GM12878 (cell line): ENCODE measurements around the gene RALGDS. TPM values are rescaled to one million over a fixed set of nuclear protein-coding genes. Genes with fewer than 3 reads are reported as not detected.

Experiments used
- BHLHE40 ChIP-seq, 2 experiments: fragments of 450-650 bp in 1 of 2; IDR thresholded peaks; 2 replicates each; pipeline ENCODE4 v1.6.1; 2011 to 2017; ENCODE audit warnings: low read depth in 2 of 2, borderline replicate concordance in 1 of 2, improper control_type of control experiment in 1 of 2, low read length in 1 of 2, mild to moderate bottlenecking in 1 of 2
- BRCA1 ChIP-seq: IDR thresholded peaks from 2 replicates; pipeline ENCODE4 v1.6.1; 2011; ENCODE audit warnings: low read depth, low read length, improper control_type of control experiment
- CBX5 ChIP-seq: sonication (generic); IDR thresholded peaks from 2 replicates; pipeline ENCODE4 v1.6.1; 2016; ENCODE audit warnings: low read depth, moderate library complexity, mild to moderate bottlenecking, inconsistent platforms
- FOXM1 ChIP-seq: IDR thresholded peaks from 2 replicates; pipeline ENCODE4 v1.6.1; 2012; ENCODE audit warnings: low read depth, mild to moderate bottlenecking, inconsistent platforms, low read length, moderate library complexity
- HDGF ChIP-seq: fragments of 450-650 bp; IDR thresholded peaks from 2 replicates; pipeline ENCODE4 v1.6.1; 2016; ENCODE audit warnings: antibody characterized with exemption
- KLF5 ChIP-seq: fragments of 450-650 bp; IDR thresholded peaks from 2 replicates; pipeline ENCODE4 v1.6.1; 2014; ENCODE audit warnings: mild to moderate bottlenecking; ENCODE audit not compliant: partially characterized antibody
- MEF2B ChIP-seq: fragments of 450-650 bp; IDR thresholded peaks from 2 replicates; pipeline ENCODE4 v1.6.1; 2018; ENCODE audit warnings: mild to moderate bottlenecking, moderate library complexity; ENCODE audit not compliant: partially characterized antibody, poor library complexity, severe bottlenecking
- NBN ChIP-seq: fragments of 450-650 bp; IDR thresholded peaks from 2 replicates; pipeline ENCODE4 v1.6.1; 2016
- NR2C2 ChIP-seq: IDR thresholded peaks from 2 replicates; pipeline ENCODE4 v1.6.1; 2011; ENCODE audit warnings: borderline replicate concordance, low read depth; ENCODE audit not compliant: control insufficient read depth, insufficient read length
- PAX8 ChIP-seq: fragments of 450-650 bp; IDR thresholded peaks from 2 replicates; pipeline ENCODE4 v1.6.1; 2017; ENCODE audit warnings: mild to moderate bottlenecking, moderate library complexity
- POLR2A ChIP-seq: IDR thresholded peaks from 2 replicates; pipeline ENCODE4 v1.6.1; 2011; ENCODE audit warnings: low read depth, mild to moderate bottlenecking, low read length
- SP1 ChIP-seq: IDR thresholded peaks from one replicate; pipeline ENCODE4 v1.6.1; 2011; ENCODE audit warnings: low read depth, low read length
- TAF1 ChIP-seq: IDR thresholded peaks from 2 replicates; pipeline ENCODE4 v1.6.1; 2011; ENCODE audit warnings: mild to moderate bottlenecking, low read depth, low read length, borderline replicate concordance
- TCF12 ChIP-seq: IDR thresholded peaks from 2 replicates; pipeline ENCODE4 v1.6.1; 2011; ENCODE audit warnings: low read depth, mild to moderate bottlenecking, low read length
- TCF7 ChIP-seq: IDR thresholded peaks from 2 replicates; pipeline ENCODE4 v1.6.1; 2014; ENCODE audit warnings: antibody characterized with exemption, borderline replicate concordance
- ZNF622 ChIP-seq: fragments of 450-650 bp; IDR thresholded peaks from 2 replicates; pipeline ENCODE4 v1.6.1; 2017; ENCODE audit warnings: mild to moderate bottlenecking, inconsistent platforms
- ZSCAN29 ChIP-seq: fragments of 450-650 bp; IDR thresholded peaks from 2 replicates; pipeline ENCODE4 v1.6.1; 2017; ENCODE audit warnings: mild to moderate bottlenecking, moderate library complexity
- polyA plus RNA-seq, 11 experiments: library from polyadenylated mRNA; depleted of rRNA in 4 of 11; unstranded in 6 of 11; stranded (reverse) in 5 of 11; fragments of >200 nt; fragmentation: Nextera tagmentation in 4 of 11; fragmentation: Illumina TruSeq in 1 of 11; extraction: Ambion mirVana in 4 of 11; extraction: Trizol in 1 of 11; gene quantifications; 1 replicate in 1 of 11; 2 replicates in 10 of 11; pipeline versions ENCODE4 v1.2.1 to v1.2.3, GENCODE V29; 2011 to 2016; ENCODE audit warnings: inconsistent platforms in 2 of 11, missing spikeins in 2 of 11, low read depth in 1 of 11
- total RNA-seq, 4 experiments: library from RNA; depleted of rRNA in 3 of 4; stranded (reverse); fragments of >200 nt in 3 of 4; fragmentation: Illumina TruSeq in 1 of 4; extraction: Trizol in 1 of 4; gene quantifications; 2 replicates each; pipeline versions ENCODE4 v1.2.1 to v1.2.3, GENCODE V29; 2013 to 2021
- TF ChIP-seq, protein P1 (sequence below): fragments of 450-650 bp; IDR thresholded peaks from 2 replicates; pipeline ENCODE4 v1.6.1; 2018; ENCODE audit warnings: borderline replicate concordance, mild to moderate bottlenecking; ENCODE audit not compliant: partially characterized antibody
- TF ChIP-seq, protein P2 (sequence below): fragments of 450-650 bp; formaldehyde crosslinking; IDR thresholded peaks from 2 replicates; pipeline ENCODE4 v1.4.0; 2020; ENCODE audit warnings: mild to moderate bottlenecking, moderate library complexity
- TF ChIP-seq, protein P3 (sequence below): IDR thresholded peaks from 2 replicates; pipeline ENCODE4 v1.6.1; 2012; ENCODE audit warnings: low read depth, low read length, improper control_type of control experiment
- TF ChIP-seq, protein P4 (sequence below): fragments of 450-650 bp; IDR thresholded peaks from 2 replicates; pipeline ENCODE4 v1.6.1; 2016; ENCODE audit warnings: mild to moderate bottlenecking
- TF ChIP-seq, protein P5 (sequence below): fragments of 450-650 bp; IDR thresholded peaks from 2 replicates; pipeline ENCODE4 v1.6.1; 2016; ENCODE audit warnings: mild to moderate bottlenecking

Gene RALGDS
- total and polyA plus RNA-seq, 10 of the 15 experiments (the other 5 are each of a cell fraction or from before 2014, with no cell fraction given), result 1.3 to 48.6 (median 21.2) TPM

DNA sequence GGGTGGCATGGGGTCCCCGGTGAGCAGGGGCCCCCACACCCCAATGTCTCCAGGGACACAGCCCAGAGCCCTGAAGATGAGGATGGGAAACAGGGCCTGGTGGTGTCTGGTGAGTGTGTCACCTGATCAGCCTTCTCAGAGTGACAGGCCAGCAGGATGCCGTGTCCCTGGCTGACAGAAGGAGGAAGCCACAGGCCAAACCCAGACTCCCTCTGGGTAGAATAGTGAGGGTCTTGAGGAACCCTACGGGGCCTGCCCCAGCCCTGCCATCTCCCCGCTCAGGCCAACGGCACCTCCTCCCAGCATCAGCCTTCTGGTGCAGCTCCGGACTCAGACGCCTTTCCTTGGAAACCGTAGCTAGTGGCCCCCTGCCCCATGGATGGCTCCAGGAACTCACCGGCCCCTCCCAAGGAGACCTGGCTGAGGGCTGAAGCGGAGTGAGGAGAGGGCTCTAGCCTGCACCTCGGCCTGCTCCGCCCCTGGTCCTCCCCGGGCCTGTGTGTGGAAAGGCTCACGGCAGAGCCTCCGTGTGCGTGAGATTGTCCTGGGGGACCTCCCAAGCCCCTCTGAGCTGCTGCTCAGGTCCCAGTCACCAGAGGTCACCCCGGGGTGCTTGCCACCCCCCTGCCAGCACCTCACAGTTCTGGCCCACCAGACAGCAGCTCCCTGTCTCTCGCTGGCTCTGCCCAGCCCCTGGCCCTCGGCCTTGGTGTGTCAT, 6.0 kb downstream of the RALGDS start (continued):
- TF ChIP-seq, protein P1, sequence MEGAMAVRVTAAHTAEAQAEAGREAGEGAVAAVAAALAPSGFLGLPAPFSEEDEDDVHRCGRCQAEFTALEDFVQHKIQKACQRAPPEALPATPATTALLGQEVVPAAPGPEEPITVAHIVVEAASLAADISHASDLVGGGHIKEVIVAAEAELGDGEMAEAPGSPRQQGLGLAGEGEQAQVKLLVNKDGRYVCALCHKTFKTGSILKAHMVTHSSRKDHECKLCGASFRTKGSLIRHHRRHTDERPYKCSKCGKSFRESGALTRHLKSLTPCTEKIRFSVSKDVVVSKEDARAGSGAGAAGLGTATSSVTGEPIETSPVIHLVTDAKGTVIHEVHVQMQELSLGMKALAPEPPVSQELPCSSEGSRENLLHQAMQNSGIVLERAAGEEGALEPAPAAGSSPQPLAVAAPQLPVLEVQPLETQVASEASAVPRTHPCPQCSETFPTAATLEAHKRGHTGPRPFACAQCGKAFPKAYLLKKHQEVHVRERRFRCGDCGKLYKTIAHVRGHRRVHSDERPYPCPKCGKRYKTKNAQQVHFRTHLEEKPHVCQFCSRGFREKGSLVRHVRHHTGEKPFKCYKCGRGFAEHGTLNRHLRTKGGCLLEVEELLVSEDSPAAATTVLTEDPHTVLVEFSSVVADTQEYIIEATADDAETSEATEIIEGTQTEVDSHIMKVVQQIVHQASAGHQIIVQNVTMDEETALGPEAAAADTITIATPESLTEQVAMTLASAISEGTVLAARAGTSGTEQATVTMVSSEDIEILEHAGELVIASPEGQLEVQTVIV, result no peak
- TF ChIP-seq TCF12, result no peak
- TF ChIP-seq, protein P2, sequence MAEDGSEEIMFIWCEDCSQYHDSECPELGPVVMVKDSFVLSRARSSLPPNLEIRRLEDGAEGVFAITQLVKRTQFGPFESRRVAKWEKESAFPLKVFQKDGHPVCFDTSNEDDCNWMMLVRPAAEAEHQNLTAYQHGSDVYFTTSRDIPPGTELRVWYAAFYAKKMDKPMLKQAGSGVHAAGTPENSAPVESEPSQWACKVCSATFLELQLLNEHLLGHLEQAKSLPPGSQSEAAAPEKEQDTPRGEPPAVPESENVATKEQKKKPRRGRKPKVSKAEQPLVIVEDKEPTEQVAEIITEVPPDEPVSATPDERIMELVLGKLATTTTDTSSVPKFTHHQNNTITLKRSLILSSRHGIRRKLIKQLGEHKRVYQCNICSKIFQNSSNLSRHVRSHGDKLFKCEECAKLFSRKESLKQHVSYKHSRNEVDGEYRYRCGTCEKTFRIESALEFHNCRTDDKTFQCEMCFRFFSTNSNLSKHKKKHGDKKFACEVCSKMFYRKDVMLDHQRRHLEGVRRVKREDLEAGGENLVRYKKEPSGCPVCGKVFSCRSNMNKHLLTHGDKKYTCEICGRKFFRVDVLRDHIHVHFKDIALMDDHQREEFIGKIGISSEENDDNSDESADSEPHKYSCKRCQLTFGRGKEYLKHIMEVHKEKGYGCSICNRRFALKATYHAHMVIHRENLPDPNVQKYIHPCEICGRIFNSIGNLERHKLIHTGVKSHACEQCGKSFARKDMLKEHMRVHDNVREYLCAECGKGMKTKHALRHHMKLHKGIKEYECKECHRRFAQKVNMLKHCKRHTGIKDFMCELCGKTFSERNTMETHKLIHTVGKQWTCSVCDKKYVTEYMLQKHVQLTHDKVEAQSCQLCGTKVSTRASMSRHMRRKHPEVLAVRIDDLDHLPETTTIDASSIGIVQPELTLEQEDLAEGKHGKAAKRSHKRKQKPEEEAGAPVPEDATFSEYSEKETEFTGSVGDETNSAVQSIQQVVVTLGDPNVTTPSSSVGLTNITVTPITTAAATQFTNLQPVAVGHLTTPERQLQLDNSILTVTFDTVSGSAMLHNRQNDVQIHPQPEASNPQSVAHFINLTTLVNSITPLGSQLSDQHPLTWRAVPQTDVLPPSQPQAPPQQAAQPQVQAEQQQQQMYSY (CRISPR knock-in tag), result no peak
- TF ChIP-seq ZNF622, result no peak
- TF ChIP-seq, protein P3, sequence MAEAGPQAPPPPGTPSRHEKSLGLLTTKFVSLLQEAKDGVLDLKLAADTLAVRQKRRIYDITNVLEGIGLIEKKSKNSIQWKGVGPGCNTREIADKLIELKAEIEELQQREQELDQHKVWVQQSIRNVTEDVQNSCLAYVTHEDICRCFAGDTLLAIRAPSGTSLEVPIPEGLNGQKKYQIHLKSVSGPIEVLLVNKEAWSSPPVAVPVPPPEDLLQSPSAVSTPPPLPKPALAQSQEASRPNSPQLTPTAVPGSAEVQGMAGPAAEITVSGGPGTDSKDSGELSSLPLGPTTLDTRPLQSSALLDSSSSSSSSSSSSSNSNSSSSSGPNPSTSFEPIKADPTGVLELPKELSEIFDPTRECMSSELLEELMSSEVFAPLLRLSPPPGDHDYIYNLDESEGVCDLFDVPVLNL, result no peak
- no peak for TF ChIP-seq MEF2B
- TF ChIP-seq ZSCAN29, result no peak
- no peak for TF ChIP-seq TCF7
- 0 out of 2 replicates have a peak, but pooled peaks have one; percentile 41 for TF ChIP-seq HDGF
- TF ChIP-seq FOXM1, result no peak
- no peak for TF ChIP-seq KLF5
- TF ChIP-seq CBX5, result no peak
- TF ChIP-seq PAX8, result no peak
- TF ChIP-seq, protein P4, sequence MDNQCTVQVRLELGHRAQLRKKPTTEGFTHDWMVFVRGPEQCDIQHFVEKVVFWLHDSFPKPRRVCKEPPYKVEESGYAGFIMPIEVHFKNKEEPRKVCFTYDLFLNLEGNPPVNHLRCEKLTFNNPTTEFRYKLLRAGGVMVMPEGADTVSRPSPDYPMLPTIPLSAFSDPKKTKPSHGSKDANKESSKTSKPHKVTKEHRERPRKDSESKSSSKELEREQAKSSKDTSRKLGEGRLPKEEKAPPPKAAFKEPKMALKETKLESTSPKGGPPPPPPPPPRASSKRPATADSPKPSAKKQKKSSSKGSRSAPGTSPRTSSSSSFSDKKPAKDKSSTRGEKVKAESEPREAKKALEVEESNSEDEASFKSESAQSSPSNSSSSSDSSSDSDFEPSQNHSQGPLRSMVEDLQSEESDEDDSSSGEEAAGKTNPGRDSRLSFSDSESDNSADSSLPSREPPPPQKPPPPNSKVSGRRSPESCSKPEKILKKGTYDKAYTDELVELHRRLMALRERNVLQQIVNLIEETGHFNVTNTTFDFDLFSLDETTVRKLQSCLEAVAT, result no peak
- no peak for TF ChIP-seq TAF1
- TF ChIP-seq POLR2A, result no peak
- no peak for TF ChIP-seq NBN
- no peak for TF ChIP-seq BRCA1
- TF ChIP-seq, protein P5, sequence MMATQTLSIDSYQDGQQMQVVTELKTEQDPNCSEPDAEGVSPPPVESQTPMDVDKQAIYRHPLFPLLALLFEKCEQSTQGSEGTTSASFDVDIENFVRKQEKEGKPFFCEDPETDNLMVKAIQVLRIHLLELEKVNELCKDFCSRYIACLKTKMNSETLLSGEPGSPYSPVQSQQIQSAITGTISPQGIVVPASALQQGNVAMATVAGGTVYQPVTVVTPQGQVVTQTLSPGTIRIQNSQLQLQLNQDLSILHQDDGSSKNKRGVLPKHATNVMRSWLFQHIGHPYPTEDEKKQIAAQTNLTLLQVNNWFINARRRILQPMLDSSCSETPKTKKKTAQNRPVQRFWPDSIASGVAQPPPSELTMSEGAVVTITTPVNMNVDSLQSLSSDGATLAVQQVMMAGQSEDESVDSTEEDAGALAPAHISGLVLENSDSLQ, result peak; percentile 92
- TF ChIP-seq SP1, result no peak
- TF ChIP-seq NR2C2, result no peak
- TF ChIP-seq BHLHE40 (IDR thresholded peaks at IDR 0.05; ENCODE audit: borderline replicate concordance in 1 of 2, low read depth in 2 of 2, low read length in 1 of 2), result no peak
